RPMI7951 (cell line): ENCODE measurements around the gene FSD2. TPM values are rescaled to one million over a fixed set of nuclear protein-coding genes. Genes with fewer than 3 reads are reported as not detected.
"Not testable (repeated sequence)": the region's sequence is repeated elsewhere in the genome, so short reads cannot be mapped to it uniquely, and the experiment has no call there.

Source experiments
- DNase-seq: peaks from one replicate; pipeline ENCODE4 v3.0.0-alpha.2; 2012; ENCODE audit warnings: low read depth
- total RNA-seq: library from RNA; depleted of rRNA; stranded (reverse); fragments of >200 nt; shearing (Covaris generic); gene quantifications from 2 replicates; pipeline ENCODE4 v1.2.3, GENCODE V29; 2014

FSD2 gene
- total RNA-seq, 1 experiment from 2014 or later: not detected

- no peak for DNase-seq
Measured at GRCh38 chr15:82831894-82832600, 26.2 kb upstream of the FSD2 start.

- no peak for DNase-seq
Measured at GRCh38 chr15:82830427-82831173, 24.7 kb upstream of the FSD2 start.

- DNase-seq: no peak
Measured at GRCh38 chr15:82829234-82829633, 23.4 kb upstream of the FSD2 start.

- DNase-seq: no peak
Measured at GRCh38 chr15:82828075-82828474, 22.2 kb upstream of the FSD2 start.

- DNase-seq: no peak
Measured at GRCh38 chr15:82823049-82823448, 17.2 kb upstream of the FSD2 start.

- DNase-seq: not testable (repeated sequence)
Measured at GRCh38 chr15:82821851-82822250, 16.0 kb upstream of the FSD2 start.

GRCh38 chr15:82821396-82821795 lies 15.5 kb upstream of the FSD2 start:
- DNase-seq: not testable (repeated sequence)

GRCh38 chr15:82820128-82820527 lies 14.3 kb upstream of the FSD2 start:
- no peak for DNase-seq

- DNase-seq: no peak
Measured at GRCh38 chr15:82812994-82813393, 7.1 kb upstream of the FSD2 start.

GRCh38 chr15:82810890-82811426 lies 5.1 kb upstream of the FSD2 start:
- no peak for DNase-seq

- DNase-seq: peak; percentile 39
Measured at GRCh38 chr15:82810061-82810889, 4.4 kb upstream of the FSD2 start.

GRCh38 chr15:82809308-82810060 lies 3.6 kb upstream of the FSD2 start, which contains the start of gene WHAMM:
Gene WHAMM, plus strand, starts transcription at chr15:82809628. Its CDS starts 99 bp downstream, at chr15:82809727.
- DNase-seq: peak; percentile 99

GRCh38 chr15:82808634-82809041 lies 2.8 kb upstream of the FSD2 start:
- DNase-seq: no peak

GRCh38 chr15:82807920-82808633 lies 2.2 kb upstream of the FSD2 start:
- DNase-seq: no peak

GRCh38 chr15:82804575-82804949 lies 1.3 kb downstream of the FSD2 start:
- DNase-seq: no peak

GRCh38 chr15:82803793-82804574 lies 1.9 kb downstream of the FSD2 start:
- DNase-seq: no peak

- DNase-seq: no peak
Measured at GRCh38 chr15:82802497-82802896, 3.4 kb downstream of the FSD2 start.

- DNase-seq: no peak
Measured at GRCh38 chr15:82799183-82799841, 6.6 kb downstream of the FSD2 start.

GRCh38 chr15:82798531-82799166 lies 7.2 kb downstream of the FSD2 start:
- DNase-seq: no peak
